ENCODE measurements around the gene OR4C45.
"Not testable (repeated sequence)": the region's sequence is repeated elsewhere in the genome, so short reads cannot be mapped to it uniquely, and the experiment has no call there.

OR4C45 gene

DNA sequence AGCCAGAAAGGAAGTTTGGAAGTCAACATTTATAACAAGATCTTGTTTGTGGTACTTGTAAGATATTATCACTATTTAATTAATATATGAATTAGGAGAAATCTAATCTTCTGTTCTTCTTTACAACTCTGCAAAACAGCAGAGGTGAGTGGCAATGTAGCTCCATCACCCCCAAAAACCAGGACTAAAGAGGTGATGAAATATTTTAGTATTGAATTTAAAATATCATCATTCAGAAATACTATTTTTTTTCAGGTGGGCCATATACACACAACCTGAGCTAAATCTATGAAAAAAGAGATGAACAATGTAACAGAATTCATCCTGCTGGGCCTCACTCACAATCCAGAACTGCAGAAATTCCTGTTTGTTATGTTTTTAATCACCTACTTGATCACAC is at the start of gene OR4C45:
Gene OR4C45, plus strand, starts transcription at position 301 of the 400 bp plus-strand sequence.
- H3K4me3 ChIP-seq (ENCODE audit: low read depth, low read length): no peak within 1 kb of the TSS
- H3K27me3 ChIP-seq (ENCODE audit: control insufficient read depth, insufficient read depth, low read length): no peaks in the 10 kb centered on the region
- peaks cover 8% of the 10 kb centered on the region for H3K9me3 ChIP-seq (ENCODE audit: control insufficient read depth, insufficient read depth, low read length)
- H3K36me3 ChIP-seq (ENCODE audit: control insufficient read depth, insufficient read depth, low read length): no peaks in the 10 kb centered on the region
- H3K9ac ChIP-seq (ENCODE audit: low read depth, low read length): no peak within 1 kb of the TSS
- no peaks in the 10 kb centered on the region for H3K4me1 ChIP-seq (ENCODE audit: control insufficient read depth, insufficient read depth, low read length)

DNA sequence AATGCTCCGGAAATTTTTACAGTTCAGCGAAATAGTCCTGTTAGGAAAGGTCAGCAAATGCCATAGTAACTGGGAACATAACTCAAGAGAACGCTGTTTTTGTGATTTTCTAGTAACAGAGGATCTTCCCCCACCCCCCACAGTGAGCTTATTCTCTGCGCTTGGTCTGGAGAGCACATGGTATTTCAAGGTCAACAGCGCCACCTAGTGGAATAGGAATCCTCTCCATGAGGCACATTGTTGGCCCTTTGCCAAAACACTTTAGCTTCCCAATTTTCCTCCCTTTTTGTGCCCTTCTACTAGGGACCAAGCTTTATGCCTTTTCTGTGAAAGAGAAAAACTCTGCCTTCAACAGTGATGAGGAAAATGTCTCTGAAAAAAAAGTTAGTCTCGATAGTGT is 37.1 kb upstream of the OR4C45 start:
- H3K4me1 ChIP-seq (ENCODE audit: control insufficient read depth, insufficient read depth, low read length): no peaks in the 10 kb centered on the region
- H3K9ac ChIP-seq (ENCODE audit: low read depth, low read length): no peak overlapping the region
- H3K9me3 ChIP-seq (ENCODE audit: control insufficient read depth, insufficient read depth, low read length): peaks cover 9% of the 10 kb centered on the region
- H3K4me3 ChIP-seq (ENCODE audit: low read depth, low read length): no peak overlapping the region
- H3K27me3 ChIP-seq (ENCODE audit: control insufficient read depth, insufficient read depth, low read length): no peaks in the 10 kb centered on the region
- H3K36me3 ChIP-seq (ENCODE audit: control insufficient read depth, insufficient read depth, low read length): no peaks in the 10 kb centered on the region

DNA sequence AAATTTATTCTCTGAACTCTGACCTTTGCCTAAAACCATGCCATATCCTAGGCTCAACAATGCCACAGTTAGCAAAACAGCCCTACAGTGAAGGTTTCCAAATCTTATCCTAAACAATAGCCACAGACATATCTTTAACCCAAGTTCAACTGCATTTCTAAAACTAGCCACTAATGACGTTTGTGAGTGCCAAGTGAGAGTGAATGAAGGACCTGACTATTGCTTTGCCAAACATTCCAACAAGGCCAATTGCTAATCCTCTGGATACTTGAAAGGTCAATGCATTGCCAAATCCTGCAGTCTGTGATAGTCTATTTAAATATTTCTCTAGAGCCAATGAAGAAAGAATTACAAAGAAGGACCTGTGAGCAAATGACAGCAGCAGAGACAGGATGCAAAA is 2.5 kb upstream of the OR4C45 start:
- peaks cover 14% of the 10 kb centered on the region for H3K9me3 ChIP-seq (ENCODE audit: control insufficient read depth, insufficient read depth, low read length)
- no peaks in the 10 kb centered on the region for H3K27me3 ChIP-seq (ENCODE audit: control insufficient read depth, insufficient read depth, low read length)
- no peak overlapping the region for H3K4me3 ChIP-seq (ENCODE audit: low read depth, low read length)
- no peak overlapping the region for H3K9ac ChIP-seq (ENCODE audit: low read depth, low read length)
- H3K4me1 ChIP-seq (ENCODE audit: control insufficient read depth, insufficient read depth, low read length): no peaks in the 10 kb centered on the region
- H3K36me3 ChIP-seq (ENCODE audit: control insufficient read depth, insufficient read depth, low read length): no peaks in the 10 kb centered on the region

DNA sequence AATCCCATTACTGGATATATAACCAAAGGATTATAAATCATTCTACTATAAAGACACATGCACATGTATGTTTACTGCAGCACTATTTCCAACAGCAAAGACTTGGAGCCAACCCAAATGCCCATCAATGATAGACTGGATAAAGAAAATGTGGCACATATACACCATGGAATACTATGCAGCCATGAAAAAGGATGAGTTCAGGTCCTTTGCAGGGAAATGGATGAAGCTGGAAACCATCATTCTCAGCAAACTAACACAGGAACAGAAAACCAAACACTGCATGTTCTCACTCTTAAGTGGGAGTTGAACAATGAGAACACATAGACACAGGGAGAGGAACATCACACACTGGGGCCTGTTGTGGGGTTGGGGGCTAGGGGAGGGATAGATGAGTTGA is 3.6 kb downstream of the OR4C45 start:
- not testable (repeated sequence) for H3K9ac ChIP-seq (ENCODE audit: low read depth, low read length); H3K36me3 ChIP-seq (ENCODE audit: control insufficient read depth, insufficient read depth, low read length); H3K4me1 ChIP-seq (ENCODE audit: control insufficient read depth, insufficient read depth, low read length); H3K27me3 ChIP-seq (ENCODE audit: control insufficient read depth, insufficient read depth, low read length); H3K9me3 ChIP-seq (ENCODE audit: control insufficient read depth, insufficient read depth, low read length); H3K4me3 ChIP-seq (ENCODE audit: low read depth, low read length)

DNA sequence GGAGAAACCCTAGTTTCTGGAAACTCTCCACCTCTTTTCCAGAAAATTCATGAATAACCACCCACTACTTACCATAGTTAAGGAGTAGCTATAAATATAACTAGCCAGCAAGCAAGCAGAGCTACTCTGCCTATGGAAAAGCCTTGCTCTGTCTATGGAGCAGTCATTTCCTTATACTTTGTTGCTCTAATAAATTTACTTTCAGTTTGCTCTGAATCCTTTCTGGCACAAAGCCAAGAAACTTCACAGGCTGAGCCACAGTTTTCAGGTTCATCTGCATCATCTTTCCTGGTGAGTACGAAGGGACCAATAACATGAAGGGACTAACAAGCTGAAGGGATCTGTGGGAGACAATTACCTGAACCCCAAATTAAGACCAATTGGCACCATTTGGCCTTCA is 4.6 kb downstream of the OR4C45 start:
- Histone ChIP-seq H3K36me3 (ENCODE audit: control insufficient read depth, insufficient read depth, low read length) (no peaks in the 10 kb centered on the region), H3K27me3 (ENCODE audit: control insufficient read depth, insufficient read depth, low read length) (no peaks in the 10 kb centered on the region), H3K9me3 (ENCODE audit: control insufficient read depth, insufficient read depth, low read length) (no peaks in the 10 kb centered on the region), H3K9ac (ENCODE audit: low read depth, low read length) (no peak overlapping the region), H3K4me3 (ENCODE audit: low read depth, low read length) (no peak overlapping the region), H3K4me1 (ENCODE audit: control insufficient read depth, insufficient read depth, low read length) (no peaks in the 10 kb centered on the region)

DNA sequence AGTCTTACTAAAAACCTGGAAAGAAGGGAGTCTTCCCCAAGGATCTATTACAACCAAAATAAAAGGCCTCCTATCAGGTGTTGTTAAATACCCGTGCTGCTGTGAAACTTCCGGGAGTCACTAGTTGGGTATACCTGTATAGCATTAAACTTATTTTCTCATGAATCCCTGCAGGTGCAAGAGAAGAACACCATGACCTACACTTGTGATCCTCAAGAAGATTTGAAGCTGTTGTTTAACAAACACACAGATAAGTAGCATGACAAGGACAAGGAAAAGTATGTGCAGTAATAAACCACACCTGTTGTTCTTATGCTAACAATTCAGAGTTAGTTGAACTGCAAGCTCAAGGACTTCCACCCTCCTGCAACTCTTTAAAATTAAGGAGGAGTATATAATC is 12.0 kb downstream of the OR4C45 start:
- Histone ChIP-seq H3K9me3 (ENCODE audit: control insufficient read depth, insufficient read depth, low read length) (peaks cover under 1% of the 10 kb centered on the region), H3K9ac (ENCODE audit: low read depth, low read length) (no peak overlapping the region), H3K36me3 (ENCODE audit: control insufficient read depth, insufficient read depth, low read length) (no peaks in the 10 kb centered on the region), H3K4me3 (ENCODE audit: low read depth, low read length) (no peak overlapping the region), H3K4me1 (ENCODE audit: control insufficient read depth, insufficient read depth, low read length) (no peaks in the 10 kb centered on the region), H3K27me3 (ENCODE audit: control insufficient read depth, insufficient read depth, low read length) (no peaks in the 10 kb centered on the region)

DNA sequence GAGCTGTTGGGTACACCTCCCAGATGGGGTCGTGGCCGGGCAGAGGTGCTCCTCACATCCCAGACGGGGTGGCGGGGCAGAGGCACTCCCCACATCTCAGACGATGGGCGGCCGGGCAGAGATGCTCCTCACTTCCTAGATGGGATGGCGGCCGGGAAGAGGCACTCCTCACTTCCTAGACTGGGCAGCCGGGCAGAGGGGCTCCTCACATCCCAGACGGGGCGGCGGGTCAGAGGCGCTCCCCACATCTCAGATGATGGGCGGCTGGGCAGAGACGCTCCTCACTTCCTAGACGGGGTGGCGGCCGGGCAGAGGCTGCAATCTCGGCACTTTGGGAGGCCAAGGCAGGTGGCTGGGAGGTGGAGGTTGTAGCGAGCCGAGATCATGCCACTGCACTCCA is 30.4 kb downstream of the OR4C45 start:
- H3K9me3 ChIP-seq (ENCODE audit: control insufficient read depth, insufficient read depth, low read length); H3K4me3 ChIP-seq (ENCODE audit: low read depth, low read length); H3K4me1 ChIP-seq (ENCODE audit: control insufficient read depth, insufficient read depth, low read length); H3K36me3 ChIP-seq (ENCODE audit: control insufficient read depth, insufficient read depth, low read length); H3K27me3 ChIP-seq (ENCODE audit: control insufficient read depth, insufficient read depth, low read length); H3K9ac ChIP-seq (ENCODE audit: low read depth, low read length): not testable (repeated sequence)

DNA sequence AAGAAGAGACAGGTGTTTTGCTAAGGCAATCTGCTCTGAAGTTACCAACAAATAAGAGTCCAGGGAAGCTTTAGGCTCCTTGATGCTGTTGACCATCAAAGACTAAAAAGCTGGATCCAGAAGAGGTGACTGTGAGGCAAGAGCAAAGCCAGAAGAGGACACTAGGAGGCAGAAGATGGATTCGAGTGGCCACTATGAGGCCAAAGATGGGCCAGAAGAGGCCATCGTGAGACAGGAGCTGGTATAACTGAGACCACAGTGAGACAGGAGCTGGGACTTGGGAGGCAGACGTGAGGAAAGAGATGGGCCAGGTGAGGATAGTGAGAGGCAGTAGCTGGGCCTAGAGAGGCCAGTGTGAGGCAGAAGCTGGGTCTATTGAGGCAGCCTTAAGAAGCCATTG is 37.7 kb downstream of the OR4C45 start:
- no peak overlapping the region for H3K9ac ChIP-seq (ENCODE audit: low read depth, low read length)
- no peaks in the 10 kb centered on the region for H3K36me3 ChIP-seq (ENCODE audit: control insufficient read depth, insufficient read depth, low read length)
- H3K27me3 ChIP-seq (ENCODE audit: control insufficient read depth, insufficient read depth, low read length): no peaks in the 10 kb centered on the region
- peaks cover 6% of the 10 kb centered on the region for H3K9me3 ChIP-seq (ENCODE audit: control insufficient read depth, insufficient read depth, low read length)
- no peaks in the 10 kb centered on the region for H3K4me1 ChIP-seq (ENCODE audit: control insufficient read depth, insufficient read depth, low read length)
- no peak overlapping the region for H3K4me3 ChIP-seq (ENCODE audit: low read depth, low read length)

DNA sequence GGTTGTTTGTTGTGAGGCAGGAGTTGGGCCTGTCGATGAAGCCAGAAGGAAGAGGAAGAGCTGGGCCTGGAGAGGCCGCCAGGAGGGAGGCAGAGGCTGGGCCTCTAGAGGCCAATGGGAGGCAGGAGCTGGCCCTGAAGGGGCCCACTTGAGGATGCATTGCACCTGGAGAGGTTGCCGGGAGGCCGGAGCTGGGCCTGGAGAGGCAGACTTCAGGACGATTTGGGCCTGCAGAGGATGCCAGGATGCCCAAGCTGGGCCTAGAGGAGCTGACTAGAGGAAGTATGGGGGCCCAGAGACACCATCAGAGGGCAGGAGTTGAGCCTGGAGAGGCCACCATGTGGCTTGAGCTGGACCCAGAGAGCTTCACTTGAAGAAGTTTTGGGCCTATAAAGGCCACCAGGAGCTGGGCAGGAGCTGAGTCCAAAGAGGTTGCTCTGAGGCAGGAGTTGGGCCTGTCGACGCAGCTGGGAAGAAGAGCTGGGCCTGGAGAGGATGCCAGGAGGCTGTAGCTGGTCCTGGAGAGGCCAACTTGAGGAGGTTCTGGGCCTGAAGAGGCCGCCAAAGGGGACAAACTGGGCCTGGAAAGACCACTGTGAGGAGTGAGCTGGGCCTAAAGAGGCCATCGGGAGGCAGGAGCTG is 39.0 kb downstream of the OR4C45 start:
- no peaks in the 10 kb centered on the region for H3K27me3 ChIP-seq (ENCODE audit: control insufficient read depth, insufficient read depth, low read length)
- H3K4me3 ChIP-seq (ENCODE audit: low read depth, low read length): no peak overlapping the region
- no peaks in the 10 kb centered on the region for H3K4me1 ChIP-seq (ENCODE audit: control insufficient read depth, insufficient read depth, low read length)
- H3K36me3 ChIP-seq (ENCODE audit: control insufficient read depth, insufficient read depth, low read length): no peaks in the 10 kb centered on the region
- H3K9ac ChIP-seq (ENCODE audit: low read depth, low read length): no peak overlapping the region
- peaks cover 7% of the 10 kb centered on the region for H3K9me3 ChIP-seq (ENCODE audit: control insufficient read depth, insufficient read depth, low read length)

DNA sequence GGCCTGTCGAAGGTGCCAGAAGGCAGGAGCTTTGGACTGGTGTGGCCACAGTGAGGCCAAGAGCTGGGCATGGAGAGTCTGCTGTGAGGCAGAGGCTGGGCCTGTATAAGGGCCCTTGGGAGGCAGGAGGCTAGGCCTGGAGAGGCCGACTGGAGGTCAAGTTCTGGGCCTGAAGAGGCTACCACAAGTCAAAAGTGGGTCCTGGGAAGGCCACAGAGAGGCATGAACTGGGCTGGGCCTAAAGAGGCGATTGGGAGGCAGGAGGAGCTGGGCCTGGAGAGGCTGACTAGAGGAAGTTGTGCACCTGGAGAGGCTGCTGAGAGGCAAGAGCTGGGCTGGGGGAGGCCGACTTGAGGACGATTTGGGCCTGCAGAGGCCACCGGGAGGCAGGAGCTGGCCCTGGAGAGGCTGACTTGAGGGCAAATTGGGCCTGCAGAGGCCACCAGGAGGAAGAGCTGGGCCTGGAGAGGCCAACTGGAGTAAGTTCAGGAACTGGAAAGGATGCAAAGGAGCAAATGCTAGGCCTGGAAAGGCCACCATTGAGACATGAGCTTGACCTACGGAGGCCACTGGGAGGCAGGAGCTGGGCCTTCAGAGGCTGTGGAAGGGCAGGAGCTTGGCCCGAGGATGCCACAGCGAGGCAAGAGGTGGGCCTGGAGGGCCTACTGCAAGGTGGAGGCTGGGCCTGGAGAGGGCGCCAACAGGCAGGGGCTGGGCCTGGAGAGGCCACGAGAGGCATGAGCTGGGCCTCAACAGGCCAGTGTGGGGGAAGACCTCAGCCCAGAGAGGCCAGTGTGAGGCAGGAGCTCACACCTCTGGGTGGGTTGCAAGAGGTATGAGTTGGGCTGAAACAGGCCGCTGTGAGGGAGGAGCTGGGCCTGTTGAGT is 39.8 kb downstream of the OR4C45 start:
- Histone ChIP-seq H3K9me3 (ENCODE audit: control insufficient read depth, insufficient read depth, low read length) (peaks cover 13% of the 10 kb centered on the region), H3K4me3 (ENCODE audit: low read depth, low read length) (no peak overlapping the region), H3K4me1 (ENCODE audit: control insufficient read depth, insufficient read depth, low read length) (no peaks in the 10 kb centered on the region), H3K36me3 (ENCODE audit: control insufficient read depth, insufficient read depth, low read length) (no peaks in the 10 kb centered on the region), H3K9ac (ENCODE audit: low read depth, low read length) (no peak overlapping the region), H3K27me3 (ENCODE audit: control insufficient read depth, insufficient read depth, low read length) (no peaks in the 10 kb centered on the region)

DNA sequence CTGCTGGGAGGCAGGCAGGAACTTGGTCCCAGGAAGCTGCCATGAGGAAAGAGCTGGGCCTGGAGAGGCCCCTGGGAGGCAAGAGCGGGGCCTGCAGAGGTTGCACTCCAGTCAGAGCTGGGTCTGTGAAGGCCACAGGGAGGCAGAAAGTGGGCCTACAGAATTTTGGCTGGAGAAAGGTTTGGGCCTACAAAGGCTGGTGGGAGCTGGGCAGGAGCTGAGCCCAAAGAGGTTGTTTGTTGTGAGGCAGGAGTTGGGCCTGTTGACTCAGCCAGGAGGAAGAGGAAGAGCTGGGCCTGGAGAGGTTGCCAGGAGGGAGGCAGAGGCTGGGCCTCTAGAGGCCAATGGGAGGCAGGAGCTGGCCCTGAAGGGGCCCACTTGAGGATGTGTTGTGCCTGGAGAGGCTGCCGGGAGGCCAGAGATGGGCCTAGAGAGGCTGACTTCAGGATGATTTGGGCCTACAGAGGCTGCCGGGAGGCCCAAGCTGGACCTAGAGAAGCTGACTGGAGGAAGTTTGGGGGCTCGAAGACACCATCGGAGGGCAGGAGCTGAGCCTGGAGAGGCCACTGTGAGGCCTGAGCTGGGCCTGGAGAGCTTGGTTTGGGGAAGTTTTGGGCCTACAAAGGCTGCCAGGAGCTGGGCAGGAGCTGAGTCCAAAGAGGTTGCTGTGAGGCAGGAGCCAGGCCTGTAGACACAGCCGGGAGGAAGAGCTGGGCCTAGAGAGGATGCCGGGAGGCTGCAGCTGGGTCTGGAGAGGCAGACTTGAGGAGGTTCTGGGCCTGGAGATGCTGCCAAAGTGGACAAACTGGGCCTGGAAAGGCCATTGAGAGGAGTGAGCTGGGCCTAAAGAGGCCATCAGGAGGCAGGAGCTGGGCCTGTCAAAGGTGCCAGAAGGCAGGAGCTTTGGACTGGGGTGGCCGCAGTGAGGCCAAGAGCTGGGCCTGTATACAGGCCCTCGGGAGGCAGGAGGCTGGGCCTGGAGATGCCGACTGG is 40.7 kb downstream of the OR4C45 start:
- Histone ChIP-seq H3K4me3 (ENCODE audit: low read depth, low read length) (no peak overlapping the region), H3K36me3 (ENCODE audit: control insufficient read depth, insufficient read depth, low read length) (no peaks in the 10 kb centered on the region), H3K9ac (ENCODE audit: low read depth, low read length) (no peak overlapping the region), H3K4me1 (ENCODE audit: control insufficient read depth, insufficient read depth, low read length) (no peaks in the 10 kb centered on the region), H3K9me3 (ENCODE audit: control insufficient read depth, insufficient read depth, low read length) (peaks cover 20% of the 10 kb centered on the region), H3K27me3 (ENCODE audit: control insufficient read depth, insufficient read depth, low read length) (no peaks in the 10 kb centered on the region)

Data from iPS-15b (cell line).